Panc1 (cell line): ENCODE data around the gene ACP2. TPM values are rescaled to one million over a fixed set of nuclear protein-coding genes. Genes with fewer than 3 reads are reported as not detected.
A peak's percentile ranks its signal among the peaks of the same experiment; 100 is the strongest.

Experiments
- ATAC-seq: fragments of 200-7000 bp; cut with Tn5 transposase; 2 replicates; pipeline ENCODE4 v1.9.1; 2020; ENCODE audit warnings: mild to moderate bottlenecking, moderate library complexity
- BruUV-seq: library from RNA; stranded (reverse); fragments of 400-500 nt; replicated peaks from 2 replicates; lab custom pipeline; 2021; lab: Mats Ljungman, UMichigan
- CTCF ChIA-PET: fragments of 300-600 bp; sonication (Branson Sonifier 250); formaldehyde crosslinking; loops from one replicate; lab custom pipeline; 2022; ENCODE audit warnings: antibody characterized with exemption; lab: Charles Lee
- POLR2A ChIA-PET: fragments of 300-600 bp; sonication (Branson Sonifier 250); formaldehyde crosslinking; loops from one replicate; lab custom pipeline; 2022; ENCODE audit warnings: antibody characterized with exemption; lab: Charles Lee
- DNase-seq: peaks from one replicate; pipeline ENCODE4 v3.0.0-alpha.2; 2010; ENCODE audit warnings: low read depth, low spot score
- H3K27ac ChIP-seq: 2 replicates; pipeline ENCODE4 v1.5.1; 2011; ENCODE audit warnings: mild to moderate bottlenecking, low read length, inconsistent platforms
- H3K27me3 ChIP-seq: fragments of 200-500 bp; sonication (Bioruptor generic); 2 replicates; pipeline ENCODE4 v1.6.0; 2014; ENCODE audit warnings: low read length, inconsistent platforms; ENCODE audit not compliant: control insufficient read depth, insufficient read depth
- H3K36me3 ChIP-seq: fragments of 200-500 bp; sonication (Bioruptor generic); 2 replicates; pipeline ENCODE4 v1.5.1; 2014; ENCODE audit warnings: inconsistent platforms, mild to moderate bottlenecking, low read length, moderate library complexity; ENCODE audit not compliant: control insufficient read depth, insufficient read depth
- H3K4me1 ChIP-seq: 2 replicates; pipeline ENCODE4 v1.5.1; 2011; ENCODE audit warnings: inconsistent platforms, mild to moderate bottlenecking, low read length, moderate library complexity; ENCODE audit not compliant: control insufficient read depth, insufficient read depth
- H3K4me3 ChIP-seq, 2 experiments: 2 replicates each; pipeline ENCODE4 v1.5.1; 2011 to 2012; ENCODE audit warnings: low read depth in 2 of 2, low read length in 2 of 2, mild to moderate bottlenecking in 2 of 2, inconsistent platforms in 1 of 2, moderate library complexity in 1 of 2
- H3K9me3 ChIP-seq: fragments of 200-500 bp; sonication (Bioruptor generic); 2 replicates; pipeline ENCODE4 v1.5.1; 2014; ENCODE audit warnings: low read depth, mild to moderate bottlenecking, inconsistent platforms, low read length, moderate library complexity; ENCODE audit not compliant: control insufficient read depth, insufficient read depth
- CTCF ChIP-seq: fragments of 450-650 bp; IDR thresholded peaks from 2 replicates; pipeline ENCODE4 v1.5.1; 2017; ENCODE audit warnings: mild to moderate bottlenecking
- POLR2AphosphoS5 ChIP-seq: IDR thresholded peaks from 2 replicates; pipeline ENCODE4 v1.6.1; 2012; ENCODE audit warnings: mild to moderate bottlenecking, low read depth, low read length, moderate library complexity
- REST ChIP-seq, 2 experiments: IDR thresholded peaks; 2 replicates each; pipeline ENCODE4 v1.6.1; 2011 to 2012; ENCODE audit warnings: low read depth in 2 of 2, control low read depth in 1 of 2, low read length in 1 of 2, mild to moderate bottlenecking in 1 of 2, moderate library complexity in 1 of 2; ENCODE audit not compliant: insufficient read depth in 1 of 2
- SIN3A ChIP-seq: IDR thresholded peaks from 2 replicates; pipeline ENCODE4 v1.6.1; 2012; ENCODE audit warnings: low read depth, mild to moderate bottlenecking, low read length, moderate library complexity, borderline replicate concordance; ENCODE audit not compliant: insufficient read depth
- TCF7L2 ChIP-seq: IDR thresholded peaks from 2 replicates; pipeline ENCODE4 v1.6.1; 2011; ENCODE audit warnings: mild to moderate bottlenecking, low read depth, low read length, inconsistent platforms
- in situ Hi-C: cut with HindIII; loops from 2 replicates; pipeline ENCODE4 v1.10.0; 2016; ENCODE audit warnings: low sequenced_read_pairs, low pct_unique_long_range_greater_than_20kb
- intact Hi-C: fragments of 100-400 bp; cut with micrococcal nuclease; formaldehyde crosslinking; loops from one replicate; pipeline ENCODE4 v1.10.0; 2022; ENCODE audit not compliant: unreplicated experiment
- total RNA-seq: library from RNA; stranded (reverse); gene quantifications from one replicate; pipeline ENCODE4 v1.2.1, GENCODE V29; 2021; ENCODE audit not compliant: unreplicated experiment

ACP2 gene
- total RNA-seq, 1 experiment from 2014 or later, result 28.4 TPM

GRCh38 chr11:47259232-47259977 lies 10.8 kb upstream of the ACP2 start:
- ChIA-PET CTCF (interaction anchor here (0.6 to 1.6 kb wide), 15 partner anchors 10 to 96 kb away, joined by 3 to 11 read pairs (median 4); no protein-coding TSS in a partner anchor), POLR2A (no interaction called here)
- Histone ChIP-seq H3K9me3 (no peaks in the 10 kb centered on the region), H3K4me1 (peaks cover 31% of the 10 kb centered on the region), H3K4me3 (no peak overlapping the region), H3K27ac (0 out of 2 replicates have a peak overlapping the region, but pooled peaks have one; percentile 11), H3K36me3 (no peaks in the 10 kb centered on the region), H3K27me3 (no peaks in the 10 kb centered on the region)
- intact Hi-C loops (loop anchor here (10.0 kb wide), 2 partner anchors 85 to 95 kb away; partner anchors contain the start of genes ARFGAP2 and MYBPC3), in situ Hi-C loops (no loop called here)
- ATAC-seq, result peak; percentile 82
- TF ChIP-seq TCF7L2 (no peak), CTCF (peak; percentile 87)
- BruUV-seq, result no TSS peak
- DNase-seq, result no peak

GRCh38 chr11:47258317-47258902 lies 9.8 kb upstream of the ACP2 start:
- ChIA-PET CTCF (interaction anchor here (0.7 to 1.6 kb wide), 9 partner anchors 9 to 97 kb away, joined by 3 to 11 read pairs (median 4); partner anchors contain the start of gene ACP2), POLR2A (no interaction called here)
- Histone ChIP-seq H3K36me3 (no peaks in the 10 kb centered on the region), H3K27me3 (no peaks in the 10 kb centered on the region), H3K4me1 (peaks cover 32% of the 10 kb centered on the region), H3K27ac (peak overlapping the region; percentile 67; the same call in 1 of the 2 replicates), H3K9me3 (no peaks in the 10 kb centered on the region), H3K4me3 (no peak overlapping the region)
- intact Hi-C loops, result loop anchor here (10.0 kb wide), 2 partner anchors 84 to 96 kb away; partner anchors contain the start of genes ARFGAP2 and MYBPC3
- in situ Hi-C loops, result no loop called here
- TF ChIP-seq CTCF (no peak), REST (IDR thresholded peaks at IDR 0.05; ENCODE audit: insufficient read depth in 1 of 2, low read depth in 2 of 2, low read length in 1 of 2) (no peak), SIN3A (no peak), POLR2AphosphoS5 (no peak), TCF7L2 (no peak)
- BruUV-seq, result no TSS peak
- DNase-seq (no peak), ATAC-seq (no peak)
